Stimulated activated CD4-positive, alpha-beta T cell treated with anti-CD3 and anti-CD28 coated beads, Interleukin-2, amount 100 ng/mL, for 48 hours (primary cell): ENCODE results near the gene ELMO1.

Experiments
- DNase-seq, 2 donors: peaks; one replicate each; pipeline ENCODE4 v3.0.0-alpha.2; 2020

The ELMO1 gene, protein sequence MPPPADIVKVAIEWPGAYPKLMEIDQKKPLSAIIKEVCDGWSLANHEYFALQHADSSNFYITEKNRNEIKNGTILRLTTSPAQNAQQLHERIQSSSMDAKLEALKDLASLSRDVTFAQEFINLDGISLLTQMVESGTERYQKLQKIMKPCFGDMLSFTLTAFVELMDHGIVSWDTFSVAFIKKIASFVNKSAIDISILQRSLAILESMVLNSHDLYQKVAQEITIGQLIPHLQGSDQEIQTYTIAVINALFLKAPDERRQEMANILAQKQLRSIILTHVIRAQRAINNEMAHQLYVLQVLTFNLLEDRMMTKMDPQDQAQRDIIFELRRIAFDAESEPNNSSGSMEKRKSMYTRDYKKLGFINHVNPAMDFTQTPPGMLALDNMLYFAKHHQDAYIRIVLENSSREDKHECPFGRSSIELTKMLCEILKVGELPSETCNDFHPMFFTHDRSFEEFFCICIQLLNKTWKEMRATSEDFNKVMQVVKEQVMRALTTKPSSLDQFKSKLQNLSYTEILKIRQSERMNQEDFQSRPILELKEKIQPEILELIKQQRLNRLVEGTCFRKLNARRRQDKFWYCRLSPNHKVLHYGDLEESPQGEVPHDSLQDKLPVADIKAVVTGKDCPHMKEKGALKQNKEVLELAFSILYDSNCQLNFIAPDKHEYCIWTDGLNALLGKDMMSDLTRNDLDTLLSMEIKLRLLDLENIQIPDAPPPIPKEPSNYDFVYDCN

GRCh38 chr7:37448636-37449361 is at the start of gene ELMO1:
Gene ELMO1, minus strand, starts transcription at chr7:37448864. Its CDS starts 106,174 bp downstream, at chr7:37342690.
- DNase-seq: peak; percentile 62 to 67

- DNase-seq: no peak
Measured at GRCh38 chr7:37497576-37497975, 48.9 kb upstream of the ELMO1 start.

DNA sequence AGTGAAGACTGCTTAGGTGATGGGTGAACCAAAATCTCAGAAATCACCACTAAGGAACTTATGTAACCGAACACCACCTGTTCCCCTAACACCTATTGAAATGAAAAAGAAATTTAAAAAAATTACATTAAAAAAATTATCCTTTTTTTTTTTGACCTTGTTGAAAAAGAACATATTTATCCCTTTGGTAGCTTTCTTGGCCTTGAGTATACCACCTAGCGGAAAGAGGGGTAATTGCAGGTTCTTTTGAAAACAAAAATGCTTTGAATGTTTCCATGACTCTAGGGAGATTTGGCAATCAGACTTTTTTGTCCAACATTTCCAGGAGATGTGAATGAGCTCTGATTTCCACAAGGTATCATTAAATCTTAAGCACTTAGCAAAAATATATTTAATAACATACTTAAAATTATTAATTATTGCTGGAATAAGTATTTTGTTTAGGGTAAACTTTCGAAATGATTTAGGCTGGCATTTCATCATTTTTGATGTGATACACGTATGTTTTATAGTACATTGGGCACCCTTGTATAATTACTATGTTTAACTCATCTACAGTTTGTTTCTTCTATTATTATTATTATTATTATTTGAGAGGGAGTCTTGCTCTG is 47.0 kb upstream of the ELMO1 start:
- no peak for DNase-seq

GRCh38 chr7:37494926-37495325 is 46.3 kb upstream of the ELMO1 start:
- no peak for DNase-seq

- DNase-seq: no peak
Measured at GRCh38 chr7:37493810-37494209, 45.1 kb upstream of the ELMO1 start.

GRCh38 chr7:37493123-37493522 is 44.5 kb upstream of the ELMO1 start:
- DNase-seq: no peak

- DNase-seq: no peak
Measured at GRCh38 chr7:37491919-37492694, 43.4 kb upstream of the ELMO1 start.

GRCh38 chr7:37489703-37490102 is 41.0 kb upstream of the ELMO1 start:
- DNase-seq: no peak

- DNase-seq: no peak
Measured at GRCh38 chr7:37488163-37488764, 39.6 kb upstream of the ELMO1 start.

- no peak for DNase-seq
Measured at GRCh38 chr7:37484426-37485073, 35.9 kb upstream of the ELMO1 start.

- DNase-seq: no peak
Measured at GRCh38 chr7:37483627-37484026, 35.0 kb upstream of the ELMO1 start.

GRCh38 chr7:37482953-37483352 is 34.3 kb upstream of the ELMO1 start:
- DNase-seq: no peak

- DNase-seq: no peak
Measured at GRCh38 chr7:37482505-37482904, 33.8 kb upstream of the ELMO1 start.

DNA sequence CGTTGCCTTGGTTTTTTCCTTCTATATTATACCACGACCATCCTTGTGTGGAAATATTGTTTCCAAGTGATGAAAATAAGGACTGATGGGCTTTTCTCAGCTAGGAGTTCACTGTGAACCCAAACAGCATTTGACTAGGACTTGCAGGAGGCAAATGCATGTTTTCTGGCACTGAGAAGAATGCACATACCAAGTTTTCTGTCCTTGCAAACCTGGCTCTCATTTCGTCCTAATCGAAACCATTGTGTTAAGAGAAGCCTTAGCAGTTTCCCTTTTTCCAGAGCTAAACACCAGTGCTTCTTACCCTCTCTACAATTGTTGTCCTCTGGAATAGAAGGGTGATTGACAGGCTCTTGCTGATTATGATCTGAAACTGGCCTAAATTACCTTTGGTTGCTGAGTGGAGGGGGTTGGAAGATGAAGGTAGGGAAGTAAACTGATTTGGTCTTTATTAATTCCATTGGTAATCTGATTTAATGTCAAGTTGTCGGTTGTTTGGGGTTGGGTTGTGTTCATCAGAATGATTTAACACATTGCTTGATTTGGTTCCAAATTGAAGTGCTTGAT is 33.1 kb upstream of the ELMO1 start:
- no peak for DNase-seq

GRCh38 chr7:37481154-37481553 is 32.5 kb upstream of the ELMO1 start:
- DNase-seq: no peak

- no peak for DNase-seq
Measured at GRCh38 chr7:37480041-37481031, 31.7 kb upstream of the ELMO1 start.

DNA sequence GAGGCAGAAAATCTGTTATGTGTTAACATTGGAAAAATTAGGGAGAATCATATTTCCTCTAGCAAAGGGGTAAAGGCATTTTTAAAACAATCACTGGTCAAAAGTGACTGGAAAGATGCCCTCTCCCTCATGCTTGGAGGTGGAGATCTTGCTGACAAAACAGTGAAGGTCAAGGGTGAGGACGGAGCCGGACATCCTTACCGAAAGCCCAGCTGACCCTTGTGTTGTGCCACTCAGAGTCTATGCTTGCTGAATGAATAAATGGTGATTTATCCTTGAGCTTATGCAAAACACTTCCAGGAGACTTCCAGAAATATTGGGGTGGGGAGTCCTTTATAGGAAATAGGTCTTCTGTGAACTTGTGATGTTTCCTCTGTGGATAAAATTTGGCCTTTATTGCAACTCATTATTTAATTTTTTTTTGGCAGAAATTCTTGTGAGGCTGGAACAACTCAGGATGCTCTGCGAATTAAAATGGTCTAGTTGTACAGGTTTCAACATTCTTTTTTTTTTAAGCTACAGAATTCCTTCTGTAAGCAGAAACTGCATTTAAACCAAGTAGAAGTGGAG is 28.3 kb upstream of the ELMO1 start:
- DNase-seq: no peak

- no peak for DNase-seq
Measured at GRCh38 chr7:37476428-37476827, 27.8 kb upstream of the ELMO1 start.

- no peak for DNase-seq
Measured at GRCh38 chr7:37475646-37476045, 27.0 kb upstream of the ELMO1 start.
